HT1080 (cell line): Measurements from ENCODE around the gene GRAMD1A. TPM values are rescaled to one million over a fixed set of nuclear protein-coding genes. Genes with fewer than 3 reads are reported as not detected.
"Not testable (repeated sequence)": the region's sequence is repeated elsewhere in the genome, so short reads cannot be mapped to it uniquely, and the experiment has no call there.

Experiments used
- DNase-seq: peaks from one replicate; pipeline ENCODE4 v3.0.0-alpha.2; 2015; ENCODE audit warnings: low read depth
- total RNA-seq: library from RNA; depleted of rRNA; stranded (reverse); fragments of >200 nt; shearing (Covaris generic); gene quantifications from 2 replicates; pipeline ENCODE4 v1.2.3, GENCODE V29; 2014

The GRAMD1A gene
- total RNA-seq, 1 experiment from 2014 or later = 63.9 TPM

DNA sequence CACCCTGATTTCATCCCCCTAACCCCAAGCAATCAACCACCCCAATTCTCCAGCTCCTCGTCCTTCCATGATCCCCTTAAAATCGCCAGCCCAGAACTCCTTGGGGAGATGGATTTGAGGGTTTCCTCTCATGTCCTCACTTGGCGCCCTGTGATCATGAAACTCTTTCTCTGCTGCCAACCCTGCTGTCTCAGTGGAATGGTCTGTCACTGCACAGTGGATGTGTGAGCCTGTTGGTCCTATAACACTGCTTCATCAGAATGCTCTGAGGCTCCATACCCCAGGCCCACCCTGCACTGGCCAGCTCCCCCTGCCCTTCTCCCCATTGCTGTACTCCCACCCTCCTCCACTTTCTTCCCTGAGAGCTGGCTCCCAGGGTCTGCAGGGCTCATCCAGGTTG lies 23.5 kb upstream of the GRAMD1A start:
- DNase-seq = no peak

DNA sequence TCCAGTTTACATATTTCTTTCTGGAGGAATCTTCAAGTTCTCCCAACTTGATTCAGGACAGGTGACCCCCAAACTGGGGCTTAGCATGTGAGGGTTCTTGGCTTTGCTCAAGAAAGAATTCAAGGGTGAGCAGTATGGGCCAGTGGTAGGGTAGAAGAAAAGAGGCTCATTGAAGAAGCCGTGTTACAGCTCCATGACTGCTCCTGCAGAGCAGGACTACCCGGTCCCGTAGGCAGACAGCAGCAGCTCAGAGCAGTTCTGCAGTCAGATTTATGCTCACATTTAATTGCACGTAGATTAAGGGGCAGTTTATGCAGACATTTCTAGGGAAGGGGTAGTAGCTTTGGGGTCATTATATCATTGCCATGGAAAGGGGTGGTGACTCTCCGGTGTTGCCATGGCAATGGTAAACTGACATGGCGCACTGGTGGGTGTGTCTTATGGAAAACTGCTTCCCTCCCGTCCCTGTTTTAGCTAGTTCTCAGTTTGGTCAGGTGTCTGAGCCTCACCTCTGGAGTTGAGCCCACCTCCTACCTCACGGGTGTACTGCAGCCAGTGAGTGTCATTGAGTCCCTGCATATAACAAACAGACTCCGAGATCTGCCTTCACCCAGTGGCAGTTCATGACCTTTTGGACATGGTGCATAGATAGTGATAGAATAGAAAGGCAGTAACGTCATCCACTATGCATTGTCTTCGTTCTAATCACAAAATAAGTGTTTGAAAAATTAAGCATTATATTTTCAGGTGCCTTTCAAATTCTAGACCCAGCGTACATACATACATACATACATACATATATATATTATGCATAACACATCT lies 20.1 kb upstream of the GRAMD1A start:
- no peak for DNase-seq

DNA sequence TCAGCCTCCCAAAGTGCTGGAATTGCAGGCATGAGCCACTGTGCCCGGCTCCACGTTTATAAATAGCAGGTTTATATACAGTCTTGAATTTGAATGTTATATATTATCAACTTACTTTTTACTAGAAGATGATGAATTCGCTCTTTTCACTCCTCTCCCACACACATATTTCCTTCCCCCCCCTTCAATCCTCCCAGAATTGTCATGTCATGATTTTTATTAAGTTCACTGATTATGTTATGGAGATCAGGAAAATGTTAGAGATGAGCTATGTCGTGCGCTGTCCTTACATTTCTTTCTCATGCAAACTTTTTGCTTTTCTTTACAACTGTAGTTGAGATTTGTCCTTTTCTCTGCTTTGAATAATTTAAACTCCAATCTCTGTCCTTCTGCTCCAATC lies 17.8 kb upstream of the GRAMD1A start:
- no peak for DNase-seq

DNA sequence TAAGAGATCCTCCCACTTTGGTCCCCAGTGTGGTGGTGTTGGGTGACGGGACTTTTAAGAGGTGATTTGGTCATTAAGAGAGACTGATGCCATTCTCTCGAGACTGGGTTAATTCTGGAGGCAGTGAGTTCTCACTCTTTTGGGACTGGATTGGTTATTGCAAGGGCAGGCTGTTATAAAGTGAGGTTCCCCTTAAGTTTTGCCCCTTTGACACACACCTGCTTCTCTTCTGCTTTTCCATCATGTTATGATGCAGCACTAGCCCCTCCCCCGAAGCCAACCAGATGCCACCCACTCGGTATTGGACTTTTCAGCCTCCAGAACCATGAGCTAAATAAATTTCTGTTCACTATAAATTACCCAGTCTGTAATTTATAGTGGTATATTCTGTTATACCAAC lies 16.3 kb upstream of the GRAMD1A start:
- no peak for DNase-seq

- DNase-seq = no peak
Measured at GRCh38 chr19:34984287-34984686, 15.8 kb upstream of the GRAMD1A start.

DNA sequence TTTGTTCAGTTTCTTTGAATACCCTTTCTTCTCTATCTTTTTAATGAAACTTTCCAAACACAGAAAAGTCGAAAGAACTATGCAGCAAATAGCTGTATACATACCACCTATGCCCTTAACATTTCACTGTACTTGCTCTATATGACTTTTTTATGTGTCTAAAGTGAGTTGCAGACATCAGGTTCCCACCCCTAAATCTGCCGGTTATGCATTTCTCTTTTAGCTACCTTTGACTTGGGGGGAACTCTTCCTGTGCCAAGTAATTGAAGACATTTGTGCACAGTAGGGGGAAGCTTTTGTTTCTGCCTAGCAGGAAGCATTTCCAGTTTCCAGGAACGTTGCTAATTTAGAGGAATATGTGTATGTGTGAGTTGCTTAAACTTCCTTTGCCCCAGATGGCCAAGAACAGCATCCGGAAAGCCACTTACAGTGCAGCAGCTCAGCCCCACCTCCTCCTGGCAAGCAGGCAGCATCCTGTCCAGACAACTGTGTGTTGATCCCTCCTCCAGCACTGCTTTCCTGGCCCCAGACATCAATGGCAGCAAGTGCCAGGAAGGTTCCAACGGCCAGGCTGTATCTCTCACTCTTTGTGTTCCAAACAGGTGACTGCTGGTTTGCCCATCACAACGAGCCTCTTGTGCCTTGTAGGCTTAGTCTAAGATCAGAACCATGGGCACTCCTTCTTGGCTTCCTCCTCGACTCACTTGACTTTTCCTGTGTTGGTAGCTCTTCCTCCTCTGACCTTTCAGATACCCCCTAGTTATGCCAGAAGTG lies 14.7 kb upstream of the GRAMD1A start:
- DNase-seq = no peak

DNA sequence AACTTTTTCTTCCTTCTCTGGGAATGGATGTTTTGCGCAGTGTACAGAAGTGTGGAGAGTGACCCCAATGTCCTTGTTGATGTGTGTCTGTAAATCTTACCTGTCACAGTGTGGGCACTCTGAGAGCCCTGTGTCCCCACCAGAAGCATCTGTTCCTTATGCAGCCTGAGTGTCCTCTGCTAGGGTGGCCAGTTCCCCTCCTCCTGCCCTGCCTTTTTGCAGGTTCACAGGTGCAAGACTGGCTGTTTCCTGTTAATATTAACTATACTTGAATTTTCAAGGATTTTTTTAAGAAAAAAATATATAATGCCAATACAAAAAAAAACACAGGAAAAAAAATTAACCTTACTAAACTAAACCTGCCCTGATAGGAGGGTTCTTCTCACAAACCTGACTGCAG lies 12.0 kb upstream of the GRAMD1A start:
- no peak for DNase-seq

DNA sequence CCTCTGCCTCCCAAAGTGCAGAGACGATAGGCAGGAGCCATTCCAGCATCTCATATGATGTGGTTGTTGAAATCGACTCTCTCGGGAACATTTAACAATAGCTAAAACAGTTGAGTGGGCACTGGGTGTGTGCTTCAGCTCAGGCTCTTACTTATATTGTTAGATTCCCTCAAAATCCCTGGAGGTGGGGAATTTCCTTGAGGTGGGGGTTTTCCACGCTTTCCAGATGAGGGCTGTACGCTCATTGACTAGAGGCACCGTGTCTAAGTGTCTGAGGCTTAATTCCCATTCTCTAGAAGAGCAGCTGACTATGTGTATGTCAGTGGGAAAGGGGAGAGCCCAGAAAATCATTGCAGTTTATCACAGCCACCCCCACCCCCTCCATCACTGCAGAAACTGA lies 10.8 kb upstream of the GRAMD1A start:
- no peak for DNase-seq

- DNase-seq = no peak
Measured at GRCh38 chr19:34990578-34991192, 9.4 kb upstream of the GRAMD1A start.

- no peak for DNase-seq
Measured at GRCh38 chr19:34991542-34992333, 8.4 kb upstream of the GRAMD1A start.

DNA sequence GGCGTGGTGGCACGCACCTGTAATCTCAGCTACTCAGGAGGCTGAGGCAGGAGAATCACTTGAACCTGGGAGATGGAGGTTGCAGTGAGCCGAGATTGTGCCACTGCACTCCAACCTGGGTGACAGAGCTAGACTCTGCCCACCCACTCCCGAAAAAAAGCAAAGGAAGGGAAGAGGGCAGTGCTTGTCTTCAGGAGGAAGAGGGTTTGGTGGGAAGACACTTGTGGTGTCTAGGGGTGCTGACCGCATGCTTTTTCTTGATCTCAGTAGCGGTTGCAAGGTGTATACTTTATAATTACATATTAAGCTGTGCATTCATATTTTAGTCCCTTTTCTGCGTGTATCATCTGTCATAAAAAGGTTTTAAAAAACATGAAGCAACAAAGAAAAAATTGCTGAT lies 7.5 kb upstream of the GRAMD1A start:
- not testable (repeated sequence) for DNase-seq

GRCh38 chr19:34994286-34994642 lies 5.9 kb upstream of the GRAMD1A start:
- DNase-seq = no peak

GRCh38 chr19:34994643-34995541 lies 5.2 kb upstream of the GRAMD1A start:
- no peak for DNase-seq

DNA sequence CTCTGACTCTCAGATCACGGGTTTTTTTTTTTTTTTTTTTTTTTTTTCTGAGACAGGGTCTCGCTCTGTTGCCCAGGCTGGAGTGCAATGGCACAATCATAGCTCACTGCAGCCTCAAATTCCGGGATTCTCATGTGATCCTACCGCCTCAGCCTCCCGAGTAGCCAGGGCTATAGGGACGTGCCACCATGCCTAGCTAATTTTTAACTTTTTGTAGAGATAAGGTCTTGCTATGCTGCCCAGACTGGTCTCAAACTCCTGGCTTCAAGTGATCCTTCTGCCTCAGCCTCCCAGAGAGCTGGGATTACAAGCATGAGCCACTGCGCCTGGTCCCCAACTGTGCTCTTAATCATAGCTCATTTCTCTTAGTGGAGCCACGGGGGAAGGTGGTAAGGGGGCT lies 4.6 kb upstream of the GRAMD1A start:
- DNase-seq = no peak

GRCh38 chr19:34997071-34997617 lies 3.0 kb upstream of the GRAMD1A start:
- no peak for DNase-seq

- not testable (repeated sequence) for DNase-seq
Measured at GRCh38 chr19:34998224-34998623, 1.9 kb upstream of the GRAMD1A start.

- DNase-seq = no peak
Measured at GRCh38 chr19:34998777-34999497, 1.2 kb upstream of the GRAMD1A start.

DNA sequence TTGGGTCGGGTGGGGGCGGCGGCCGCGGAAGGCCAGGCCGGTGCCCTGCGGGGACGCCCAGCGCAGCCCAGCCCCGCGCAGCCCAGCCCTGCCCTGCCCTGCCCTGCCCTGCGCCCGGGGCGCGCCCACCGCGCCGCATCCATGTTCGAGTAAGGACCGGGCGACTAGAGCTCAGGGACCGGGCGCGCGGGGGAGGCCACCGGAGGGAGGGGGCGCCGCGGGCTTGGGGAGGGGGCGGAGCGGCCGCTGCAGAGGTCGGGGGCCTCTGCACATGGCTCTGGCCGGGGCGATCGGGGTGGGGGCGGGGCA lies 169 bp downstream of the GRAMD1A start:
- DNase-seq = no peak

DNA sequence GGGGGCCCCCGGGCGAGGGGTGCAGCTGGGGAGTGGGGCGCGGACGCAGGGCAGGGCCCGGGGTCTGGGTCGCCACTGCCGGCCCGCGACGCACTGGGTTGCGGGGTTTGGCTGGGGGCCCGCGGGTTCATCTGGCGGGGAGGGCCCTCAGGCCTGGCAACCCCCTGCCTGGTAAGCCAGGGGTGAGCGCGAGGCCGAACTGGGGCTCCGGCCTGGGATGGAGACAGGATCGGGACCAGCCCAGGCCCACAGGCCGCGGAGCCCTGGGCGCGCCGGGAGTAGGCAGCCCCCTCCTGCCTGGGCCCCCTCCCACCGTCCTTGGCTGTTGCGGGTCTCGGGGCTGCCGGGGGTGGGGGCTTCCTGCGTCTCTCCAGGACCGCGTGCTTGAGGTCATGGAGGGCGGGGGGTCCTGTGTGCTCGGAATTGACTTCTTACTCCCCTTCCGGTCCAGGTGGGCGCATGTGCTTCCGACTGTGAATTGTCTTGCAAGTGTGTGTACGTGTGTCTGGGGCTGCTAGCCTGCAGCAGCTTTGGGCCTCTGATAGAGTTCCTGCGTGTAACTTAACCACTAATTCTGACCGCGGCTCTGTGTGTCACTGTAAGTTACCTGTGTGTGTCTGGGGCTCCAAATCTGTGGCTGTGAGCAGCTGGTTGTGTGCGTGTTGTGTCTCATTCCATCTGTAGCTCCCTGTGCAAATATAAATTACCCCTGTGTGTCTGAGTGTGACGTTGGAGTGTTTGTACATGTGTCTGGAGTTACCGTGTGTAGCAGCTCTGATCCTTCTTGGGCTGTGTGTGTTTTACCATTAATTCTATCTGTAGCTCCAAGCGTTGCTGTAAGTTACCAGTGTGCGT lies 751 bp downstream of the GRAMD1A start:
- DNase-seq = peak; percentile 29
